Measurements from ENCODE around the gene LAMC2. TPM values are rescaled to one million over a fixed set of nuclear protein-coding genes. Genes with fewer than 3 reads are reported as not detected.

Gene LAMC2
- total RNA-seq, 2 experiments from 2014 or later: 0.38 TPM; not detected in 1

DNA sequence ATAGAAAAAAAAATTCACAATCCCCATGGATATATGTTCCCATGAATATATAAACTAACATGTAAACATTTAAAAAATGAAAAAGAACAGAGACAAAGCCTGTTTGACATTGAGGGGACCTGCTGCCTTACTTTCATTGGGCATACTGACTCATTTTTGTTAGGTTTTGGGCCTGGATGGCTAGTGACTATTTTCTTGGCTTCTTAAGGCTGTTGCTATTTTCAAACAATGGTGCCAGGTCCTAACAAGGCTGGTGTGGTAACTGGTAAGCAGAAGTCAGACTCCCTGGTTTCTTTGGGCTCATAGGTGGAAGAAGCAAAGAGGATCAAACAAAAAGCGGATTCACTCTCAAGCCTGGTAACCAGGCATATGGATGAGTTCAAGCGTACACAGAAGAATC, 51.0 kb downstream of the LAMC2 start:
- CTCF ChIA-PET (ENCODE audit: unreplicated experiment): no interaction called here
- no TSS peak for BruUV-seq (replicated peaks)

DNA sequence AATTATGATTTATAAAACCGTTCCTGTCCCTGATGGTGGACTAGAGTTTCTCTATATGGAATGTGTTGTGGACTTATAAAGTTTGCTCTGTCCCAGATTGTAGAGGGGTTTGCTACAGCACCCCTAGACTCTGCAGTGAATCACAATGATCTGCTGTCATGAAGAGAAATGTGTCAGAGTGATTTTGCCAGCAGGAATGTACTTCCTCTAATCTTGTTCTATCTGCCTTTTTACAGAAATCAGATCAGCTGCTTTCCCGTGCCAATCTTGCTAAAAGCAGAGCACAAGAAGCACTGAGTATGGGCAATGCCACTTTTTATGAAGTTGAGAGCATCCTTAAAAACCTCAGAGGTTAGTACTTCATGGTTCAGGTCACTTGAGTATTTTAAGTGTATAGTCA, 52.0 kb downstream of the LAMC2 start:
- Histone ChIP-seq H3K4me3 (ENCODE audit: low read depth, low read length, poor library complexity, severe bottlenecking) (no peak overlapping the region), H4K20me1 (ENCODE audit: insufficient read depth, low read length) (no peaks in the 10 kb centered on the region), H3K27ac (ENCODE audit: low read depth, low read length, poor library complexity, severe bottlenecking) (no peak overlapping the region), H3K9me3 (ENCODE audit: low read length) (no peaks in the 10 kb centered on the region), H3K4me1 (ENCODE audit: insufficient read depth, low read length, poor library complexity, severe bottlenecking) (no peaks in the 10 kb centered on the region), H2AFZ (ENCODE audit: low read length) (no peak overlapping the region), H3K9me2 (ENCODE audit: insufficient read depth, low read length) (no peaks in the 10 kb centered on the region), H3K36me3 (ENCODE audit: insufficient read depth, low read length) (no peaks in the 10 kb centered on the region), H3K79me2 (ENCODE audit: insufficient read depth, low read depth, low read length) (no peaks in the 10 kb centered on the region), H3K4me2 (ENCODE audit: low read length) (no peak overlapping the region)
- BruUV-seq (replicated peaks): no TSS peak
- TF ChIP-seq EZH2phosphoT487 (IDR thresholded peaks at IDR 0.05; ENCODE audit: borderline replicate concordance, low read depth, low read length): no peak
- TF ChIP-seq, protein P1, sequence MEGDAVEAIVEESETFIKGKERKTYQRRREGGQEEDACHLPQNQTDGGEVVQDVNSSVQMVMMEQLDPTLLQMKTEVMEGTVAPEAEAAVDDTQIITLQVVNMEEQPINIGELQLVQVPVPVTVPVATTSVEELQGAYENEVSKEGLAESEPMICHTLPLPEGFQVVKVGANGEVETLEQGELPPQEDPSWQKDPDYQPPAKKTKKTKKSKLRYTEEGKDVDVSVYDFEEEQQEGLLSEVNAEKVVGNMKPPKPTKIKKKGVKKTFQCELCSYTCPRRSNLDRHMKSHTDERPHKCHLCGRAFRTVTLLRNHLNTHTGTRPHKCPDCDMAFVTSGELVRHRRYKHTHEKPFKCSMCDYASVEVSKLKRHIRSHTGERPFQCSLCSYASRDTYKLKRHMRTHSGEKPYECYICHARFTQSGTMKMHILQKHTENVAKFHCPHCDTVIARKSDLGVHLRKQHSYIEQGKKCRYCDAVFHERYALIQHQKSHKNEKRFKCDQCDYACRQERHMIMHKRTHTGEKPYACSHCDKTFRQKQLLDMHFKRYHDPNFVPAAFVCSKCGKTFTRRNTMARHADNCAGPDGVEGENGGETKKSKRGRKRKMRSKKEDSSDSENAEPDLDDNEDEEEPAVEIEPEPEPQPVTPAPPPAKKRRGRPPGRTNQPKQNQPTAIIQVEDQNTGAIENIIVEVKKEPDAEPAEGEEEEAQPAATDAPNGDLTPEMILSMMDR (conservative IDR thresholded peaks at IDR 0.05; ENCODE audit: low read length): no peak
- ChIA-PET CTCF (ENCODE audit: unreplicated experiment) (no interaction called here), POLR2A (interaction anchor here (0.6 to 0.9 kb wide), 3 partner anchors 13 to 296 kb away, joined by 3 to 4 read pairs (median 3); no protein-coding TSS in a partner anchor)
- DNase-seq (ENCODE audit: low spot score): no peak
- intact Hi-C loops (cut with micrococcal nuclease; ENCODE audit: unreplicated experiment): no loop called here

More for the DNA sequence above, 51.0 kb downstream of the LAMC2 start:
- Histone ChIP-seq H3K27ac (ENCODE audit: low read depth, low read length, poor library complexity, severe bottlenecking) (no peak overlapping the region), H4K20me1 (ENCODE audit: insufficient read depth, low read length) (no peaks in the 10 kb centered on the region), H3K79me2 (ENCODE audit: insufficient read depth, low read depth, low read length) (no peaks in the 10 kb centered on the region), H3K36me3 (ENCODE audit: insufficient read depth, low read length) (no peaks in the 10 kb centered on the region), H3K9me2 (ENCODE audit: insufficient read depth, low read length) (no peaks in the 10 kb centered on the region), H2AFZ (ENCODE audit: low read length) (no peak overlapping the region), H3K4me2 (ENCODE audit: low read length) (no peak overlapping the region), H3K4me1 (ENCODE audit: insufficient read depth, low read length, poor library complexity, severe bottlenecking) (no peaks in the 10 kb centered on the region), H3K9me3 (ENCODE audit: low read length) (no peaks in the 10 kb centered on the region), H3K4me3 (ENCODE audit: low read depth, low read length, poor library complexity, severe bottlenecking) (no peak overlapping the region)
- POLR2A ChIA-PET: no interaction called here
- intact Hi-C loops (cut with micrococcal nuclease; ENCODE audit: unreplicated experiment): no loop called here
- TF ChIP-seq, protein P1 (conservative IDR thresholded peaks at IDR 0.05; ENCODE audit: low read length): no peak
- TF ChIP-seq EZH2phosphoT487 (IDR thresholded peaks at IDR 0.05; ENCODE audit: borderline replicate concordance, low read depth, low read length): no peak
- DNase-seq (ENCODE audit: low spot score): no peak

DNA sequence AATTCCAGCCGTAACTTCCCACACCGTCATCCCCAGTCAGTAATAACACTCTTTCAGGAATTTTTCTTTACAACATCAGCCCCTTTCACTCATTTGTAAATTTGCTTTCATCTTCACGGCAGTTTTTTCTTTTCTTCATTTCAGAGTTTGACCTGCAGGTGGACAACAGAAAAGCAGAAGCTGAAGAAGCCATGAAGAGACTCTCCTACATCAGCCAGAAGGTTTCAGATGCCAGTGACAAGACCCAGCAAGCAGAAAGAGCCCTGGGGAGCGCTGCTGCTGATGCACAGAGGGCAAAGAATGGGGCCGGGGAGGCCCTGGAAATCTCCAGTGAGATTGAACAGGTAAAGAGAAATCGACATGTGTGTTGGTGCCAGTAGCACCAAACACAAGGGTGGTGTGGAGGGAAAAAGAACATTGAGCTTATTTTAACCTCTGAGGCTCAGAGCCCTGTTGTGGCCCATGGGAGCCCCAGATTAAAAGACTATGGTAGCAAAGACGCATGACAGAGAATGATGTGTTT, 53.2 kb downstream of the LAMC2 start:
- no peaks in the 10 kb centered on the region for H3K79me2 ChIP-seq (ENCODE audit: insufficient read depth, low read depth, low read length)
- no peaks in the 10 kb centered on the region for H3K9me2 ChIP-seq (ENCODE audit: insufficient read depth, low read length)
- no peaks in the 10 kb centered on the region for H3K4me1 ChIP-seq (ENCODE audit: insufficient read depth, low read length, poor library complexity, severe bottlenecking)
- no peak overlapping the region for H2AFZ ChIP-seq (ENCODE audit: low read length)
- no TSS peak for BruUV-seq (replicated peaks)
- H3K4me2 ChIP-seq (ENCODE audit: low read length): no peak overlapping the region
- ChIA-PET CTCF (ENCODE audit: unreplicated experiment) (no interaction called here), POLR2A (no interaction called here)
- intact Hi-C loops (cut with micrococcal nuclease; ENCODE audit: unreplicated experiment): no loop called here
- no peaks in the 10 kb centered on the region for H3K9me3 ChIP-seq (ENCODE audit: low read length)
- DNase-seq (ENCODE audit: low spot score): no peak
- TF ChIP-seq EZH2phosphoT487 (IDR thresholded peaks at IDR 0.05; ENCODE audit: borderline replicate concordance, low read depth, low read length): no peak
- TF ChIP-seq, protein P1 (conservative IDR thresholded peaks at IDR 0.05; ENCODE audit: low read length): no peak
- no peaks in the 10 kb centered on the region for H3K36me3 ChIP-seq (ENCODE audit: insufficient read depth, low read length)
- no peak overlapping the region for H3K27ac ChIP-seq (ENCODE audit: low read depth, low read length, poor library complexity, severe bottlenecking)
- no peak overlapping the region for H3K4me3 ChIP-seq (ENCODE audit: low read depth, low read length, poor library complexity, severe bottlenecking)
- no peaks in the 10 kb centered on the region for H4K20me1 ChIP-seq (ENCODE audit: insufficient read depth, low read length)
